CD14-positive monocyte (primary cell): ENCODE data around the gene KCNJ4. TPM values are rescaled to one million over a fixed set of nuclear protein-coding genes. Genes with fewer than 3 reads are reported as not detected.
"Not testable (repeated sequence)": the region's sequence is repeated elsewhere in the genome, so short reads cannot be mapped to it uniquely, and the experiment has no call there.

Experiments
- DNase-seq, 3 donors: peaks; one replicate each; pipeline ENCODE4 v3.0.0-alpha.2; 2011 to 2022
- H2AFZ ChIP-seq: 2 replicates; pipeline ENCODE4 v1.6.0; 2012; ENCODE audit warnings: mild to moderate bottlenecking, low read depth, low read length, inconsistent platforms; ENCODE audit not compliant: insufficient read depth, poor library complexity, severe bottlenecking
- H3K27ac ChIP-seq, 2 donors: 1 replicate in 1 of 2; 2 replicates in 1 of 2; pipeline ENCODE4 v1.5.1; 2012 to 2013; ENCODE audit warnings: low read length in 2 of 2, control low read depth in 1 of 2, inconsistent platforms in 1 of 2, low read depth in 1 of 2, mild to moderate bottlenecking in 1 of 2
- H3K27me3 ChIP-seq, 2 donors: one replicate each; pipeline versions ENCODE4 v1.6.0 to v1.6.1; 2011 to 2013; ENCODE audit warnings: low read length in 2 of 2; ENCODE audit not compliant: control insufficient read depth in 2 of 2, insufficient read depth in 2 of 2
- H3K36me3 ChIP-seq, 2 donors: replicated peaks in 1 of 2; 1 replicate in 1 of 2; 2 replicates in 1 of 2; pipeline versions ENCODE4 v1.5.1 to v1.6.1; 2012 to 2013; ENCODE audit warnings: low read length in 2 of 2, control low read depth in 1 of 2, inconsistent platforms in 1 of 2, mild to moderate bottlenecking in 1 of 2; ENCODE audit not compliant: insufficient read depth in 2 of 2, control insufficient read depth in 1 of 2
- H3K4me1 ChIP-seq, 2 donors: 1 replicate in 1 of 2; 2 replicates in 1 of 2; pipeline versions ENCODE4 v1.5.1 to v1.6.1; 2012 to 2013; ENCODE audit warnings: low read length in 2 of 2, control low read depth in 1 of 2, inconsistent platforms in 1 of 2, mild to moderate bottlenecking in 1 of 2, moderate library complexity in 1 of 2; ENCODE audit not compliant: insufficient read depth in 2 of 2, control insufficient read depth in 1 of 2
- H3K4me2 ChIP-seq: replicated peaks from 2 replicates; pipeline ENCODE3; 2012; ENCODE audit warnings: low read length, moderate library complexity, mild to moderate bottlenecking; ENCODE audit not compliant: poor library complexity, severe bottlenecking; ENCODE audit errors: extremely low read depth
- H3K4me3 ChIP-seq, 3 experiments: fragments of 200-600 bp in 1 of 3; sonication (generic) in 1 of 3; replicated peaks in 1 of 3; 1 replicate in 2 of 3; 2 replicates in 1 of 3; pipeline ENCODE4 v1.5.1; 2011 to 2013; ENCODE audit warnings: low read length in 3 of 3, mild to moderate bottlenecking in 3 of 3, control low read depth in 2 of 3, low read depth in 2 of 3, inconsistent platforms in 1 of 3, moderate library complexity in 1 of 3
- H3K79me2 ChIP-seq: 2 replicates; pipeline ENCODE4 v1.6.0; 2012; ENCODE audit warnings: mild to moderate bottlenecking, control low read depth, inconsistent platforms, low read length, moderate library complexity; ENCODE audit not compliant: insufficient read depth
- H3K9ac ChIP-seq: 2 replicates; pipeline ENCODE4 v1.6.0; 2017; ENCODE audit warnings: low read length, mild to moderate bottlenecking; ENCODE audit not compliant: insufficient read depth, poor library complexity, severe bottlenecking
- H3K9me3 ChIP-seq, 2 donors: replicated peaks in 1 of 2; 1 replicate in 1 of 2; 2 replicates in 1 of 2; pipeline versions ENCODE4 v1.5.1 to v1.6.1; 2012 to 2013; ENCODE audit warnings: low read length in 2 of 2, control low read depth in 1 of 2; ENCODE audit not compliant: control insufficient read depth in 1 of 2, insufficient read depth in 1 of 2
- H4K20me1 ChIP-seq: 2 replicates; pipeline ENCODE4 v1.6.0; 2012; ENCODE audit warnings: mild to moderate bottlenecking, low read length, control low read depth, moderate library complexity; ENCODE audit not compliant: insufficient read depth
- H3K27ac Mint-ChIP-seq, 7 donors: one replicate each; pipeline ENCODE4 v1.8.0; 2020; ENCODE audit warnings: mild to moderate bottlenecking in 7 of 7, mixed read lengths in 7 of 7, moderate library complexity in 6 of 7, inconsistent platforms in 2 of 7
- H3K27me3 Mint-ChIP-seq, 3 donors: one replicate each; pipeline ENCODE4 v1.8.0; 2021 to 2022; ENCODE audit warnings: low read depth in 3 of 3, mild to moderate bottlenecking in 3 of 3, mixed read lengths in 3 of 3, moderate library complexity in 3 of 3, inconsistent platforms in 1 of 3
- H3K36me3 Mint-ChIP-seq, 2 donors: one replicate each; pipeline ENCODE4 v1.8.0; 2020; ENCODE audit warnings: mixed read lengths in 2 of 2, inconsistent platforms in 1 of 2, mild to moderate bottlenecking in 1 of 2
- H3K4me1 Mint-ChIP-seq: one replicate; pipeline ENCODE4 v1.8.0; 2020; ENCODE audit warnings: mild to moderate bottlenecking, mixed read lengths
- H3K4me3 Mint-ChIP-seq, 2 donors: one replicate each; pipeline ENCODE4 v1.8.0; 2020; ENCODE audit warnings: mild to moderate bottlenecking in 2 of 2, mixed read lengths in 2 of 2, moderate library complexity in 1 of 2
- H3K9me3 Mint-ChIP-seq, 7 donors: one replicate each; pipeline ENCODE4 v1.8.0; 2020 to 2022; ENCODE audit warnings: mixed read lengths in 7 of 7, mild to moderate bottlenecking in 6 of 7, moderate library complexity in 6 of 7, inconsistent platforms in 2 of 7
- CTCF ChIP-seq: fragments of 200-600 bp; IDR thresholded peaks from one replicate; pipeline ENCODE4 v1.8.0; 2022; ENCODE audit warnings: antibody characterized with exemption, mild to moderate bottlenecking
- WGBS: methylation state at CpG from one replicate; pipeline ENCODE4 v1.1.5; 2013; ENCODE audit warnings: missing lambda C conversion rate; ENCODE audit not compliant: insufficient coverage; 5-methylcytosine and 5-hydroxymethylcytosine counted together
- intact Hi-C, 2 donors: fragments of 100-400 bp; cut with micrococcal nuclease; formaldehyde crosslinking; loops; one replicate each; pipeline versions ENCODE4 v1.15.0 to v1.15.1; 2023
- polyA plus RNA-seq, 3 donors: library from polyadenylated mRNA; depleted of rRNA in 1 of 3; unstranded in 2 of 3; stranded (reverse) in 1 of 3; fragments of 300-500 nt in 2 of 3; fragments of >200 nt in 1 of 3; fragmentation: Illumina TruSeq in 2 of 3; gene quantifications; 1 replicate in 2 of 3; 2 replicates in 1 of 3; pipeline ENCODE4 v1.2.3, GENCODE V29; 2012 to 2021

The KCNJ4 gene
- polyA plus RNA-seq, 3 donors, result not detected

GRCh38 chr22:38471237-38471636, 16.2 kb upstream of the KCNJ4 start:
- peaks cover 32 to 54% (median 42%) of the 10 kb centered on the region in 3 donors for H3K27me3 Mint-ChIP-seq

GRCh38 chr22:38470179-38470578, 15.2 kb upstream of the KCNJ4 start:
- H3K27me3 Mint-ChIP-seq, result peaks cover 41 to 61% (median 52%) of the 10 kb centered on the region in 3 donors
- H3K4me3 Mint-ChIP-seq, H3K4me1 Mint-ChIP-seq, H3K36me3 Mint-ChIP-seq, H3K27ac ChIP-seq, H2AFZ ChIP-seq, H3K36me3 ChIP-seq, H3K4me2 ChIP-seq, H3K79me2 ChIP-seq, intact Hi-C loops, H4K20me1 ChIP-seq, H3K4me3 ChIP-seq, H3K9ac ChIP-seq, H3K9me3 ChIP-seq, H3K27ac Mint-ChIP-seq: not testable (repeated sequence)
- peaks cover 0 to 15% (median 5%) of the 10 kb centered on the region in 7 donors for H3K9me3 Mint-ChIP-seq
- 96% methylated on average over 6 of the region's 10 CpGs for WGBS
- Histone ChIP-seq H3K27me3 (peaks cover 13 to 42% of the 10 kb centered on the region in 2 donors), H3K4me1 (peaks cover 7 to 12% of the 10 kb centered on the region in 2 donors)
- peak in 1 of 3 donors; percentile 1 for DNase-seq

More at GRCh38 chr22:38471237-38471636, 16.2 kb upstream of the KCNJ4 start:
- no peak overlapping the region for H3K9ac ChIP-seq
- H3K27me3 ChIP-seq, result peaks cover 13 to 31% of the 10 kb centered on the region in 2 donors
- H3K4me2 ChIP-seq, result no peak overlapping the region
- H3K4me3 ChIP-seq, result no peak overlapping the region
- Mint-ChIP-seq H3K4me3 (no peak overlapping the region), H3K9me3 (peaks cover 0 to 15% (median 5%) of the 10 kb centered on the region in 7 donors), H3K36me3 (peaks cover 0 to 6% of the 10 kb centered on the region in 2 donors), H3K27ac (no peak overlapping the region), H3K4me1 (peaks cover 9% of the 10 kb centered on the region)
- no peak for TF ChIP-seq CTCF
- WGBS, result 97% methylated on average over 6 of the region's 11 CpGs
- H3K79me2 ChIP-seq, result no peaks in the 10 kb centered on the region
- no peaks in the 10 kb centered on the region for H3K36me3 ChIP-seq
- peaks cover 0 to 6% of the 10 kb centered on the region in 2 donors for H3K9me3 ChIP-seq
- no peaks in the 10 kb centered on the region for H4K20me1 ChIP-seq
- intact Hi-C loops, result no loop called here
- DNase-seq, result no peak
- H3K27ac ChIP-seq, result no peak overlapping the region
- H2AFZ ChIP-seq, result no peak overlapping the region
- peaks cover 7 to 12% of the 10 kb centered on the region in 2 donors for H3K4me1 ChIP-seq
